GM19438 (cell line): ENCODE results near the gene CAPN11.
"Not testable (repeated sequence)": the region's sequence is repeated elsewhere in the genome, so short reads cannot be mapped to it uniquely, and the experiment has no call there.

ENCODE experiments used
- ATAC-seq: cut with Tn5 transposase; IDR thresholded peaks from one replicate; pipeline ENCODE4 v1.9.1; 2021; ENCODE audit warnings: low read depth; ENCODE audit not compliant: unreplicated experiment

CAPN11 gene

GRCh38 chr6:44129841-44130322 lies 28.7 kb upstream of the CAPN11 start:
- ATAC-seq, result no peak

GRCh38 chr6:44131892-44132291 lies 26.7 kb upstream of the CAPN11 start:
- no peak for ATAC-seq

GRCh38 chr6:44132476-44132875 lies 26.1 kb upstream of the CAPN11 start:
- no peak for ATAC-seq

GRCh38 chr6:44133003-44133931 lies 25.4 kb upstream of the CAPN11 start:
- ATAC-seq, result no peak

- ATAC-seq, result no peak
These were observed 24.5 kb upstream of the CAPN11 start for GRCh38 chr6:44133981-44134711.

- ATAC-seq, result no peak
These were observed 23.4 kb upstream of the CAPN11 start for GRCh38 chr6:44135173-44135758.

- no peak for ATAC-seq
These were observed 22.7 kb upstream of the CAPN11 start for GRCh38 chr6:44135875-44136274.

- no peak for ATAC-seq
These were observed 19.8 kb upstream of the CAPN11 start for GRCh38 chr6:44138717-44139350.

GRCh38 chr6:44139351-44139743 lies 19.3 kb upstream of the CAPN11 start:
- ATAC-seq, result no peak

- no peak for ATAC-seq
These were observed 15.8 kb upstream of the CAPN11 start for GRCh38 chr6:44142835-44143234.

GRCh38 chr6:44143731-44144130 lies 14.9 kb upstream of the CAPN11 start:
- ATAC-seq, result no peak

GRCh38 chr6:44144536-44144935 lies 14.1 kb upstream of the CAPN11 start:
- ATAC-seq, result not testable (repeated sequence)

GRCh38 chr6:44145839-44146238 lies 12.8 kb upstream of the CAPN11 start:
- no peak for ATAC-seq

GRCh38 chr6:44146685-44147084 lies 11.9 kb upstream of the CAPN11 start:
- ATAC-seq, result no peak

GRCh38 chr6:44147256-44147655 lies 11.4 kb upstream of the CAPN11 start:
- ATAC-seq, result no peak

GRCh38 chr6:44148306-44148705 lies 10.3 kb upstream of the CAPN11 start:
- no peak for ATAC-seq

- no peak for ATAC-seq
These were observed 9.1 kb upstream of the CAPN11 start for GRCh38 chr6:44149369-44150012.

GRCh38 chr6:44150317-44150917 lies 8.2 kb upstream of the CAPN11 start:
- no peak for ATAC-seq

- ATAC-seq, result no peak
These were observed 7.1 kb upstream of the CAPN11 start for GRCh38 chr6:44151348-44152108.
